ENCODE results near the gene EEF1A2.

GRCh38 chr20:63531686-63532448 lies 33.0 kb upstream of the EEF1A2 start:
- TF ChIP-seq CTCF (IDR thresholded peaks at IDR 0.05; ENCODE audit: low read depth, low read length) = no peak
- TF ChIP-seq EZH2phosphoT487 (IDR thresholded peaks at IDR 0.05; ENCODE audit: low read depth) = no peak
